Measurements from ENCODE around the gene CELF2. TPM values are rescaled to one million over a fixed set of nuclear protein-coding genes. Genes with fewer than 3 reads are reported as not detected.

Gene CELF2
- polyA plus RNA-seq, 3 donors = 11.4 to 11.9 (median 11.8) TPM

GRCh38 chr10:11083051-11083450, 65.4 kb downstream of the CELF2 start:
- DNase-seq (ENCODE audit: extremely low read depth in 1 of 11, low read depth in 9 of 11, low spot score in 4 of 11) = no peak

DNA sequence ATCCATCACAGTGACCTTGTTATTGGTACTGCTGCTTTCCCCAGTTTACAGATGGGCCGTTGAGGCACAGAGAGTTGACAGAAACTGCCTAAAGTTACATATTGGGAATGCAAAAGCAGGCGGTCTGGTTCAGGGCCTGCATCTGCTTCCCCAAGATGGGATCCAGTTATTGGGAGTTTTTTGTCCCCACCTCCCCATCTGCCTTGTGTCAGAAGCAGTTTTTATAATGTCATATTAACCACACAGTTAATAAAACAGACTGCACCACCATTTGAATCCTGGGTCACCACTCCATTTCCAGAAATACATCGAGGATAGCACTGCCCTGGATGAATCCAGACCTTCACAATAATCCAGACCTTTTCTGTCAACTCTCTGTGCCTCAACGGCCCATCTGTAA, 67.9 kb downstream of the CELF2 start:
- DNase-seq (ENCODE audit: extremely low read depth in 1 of 11, low read depth in 9 of 11, low spot score in 4 of 11) = no peak

DNA sequence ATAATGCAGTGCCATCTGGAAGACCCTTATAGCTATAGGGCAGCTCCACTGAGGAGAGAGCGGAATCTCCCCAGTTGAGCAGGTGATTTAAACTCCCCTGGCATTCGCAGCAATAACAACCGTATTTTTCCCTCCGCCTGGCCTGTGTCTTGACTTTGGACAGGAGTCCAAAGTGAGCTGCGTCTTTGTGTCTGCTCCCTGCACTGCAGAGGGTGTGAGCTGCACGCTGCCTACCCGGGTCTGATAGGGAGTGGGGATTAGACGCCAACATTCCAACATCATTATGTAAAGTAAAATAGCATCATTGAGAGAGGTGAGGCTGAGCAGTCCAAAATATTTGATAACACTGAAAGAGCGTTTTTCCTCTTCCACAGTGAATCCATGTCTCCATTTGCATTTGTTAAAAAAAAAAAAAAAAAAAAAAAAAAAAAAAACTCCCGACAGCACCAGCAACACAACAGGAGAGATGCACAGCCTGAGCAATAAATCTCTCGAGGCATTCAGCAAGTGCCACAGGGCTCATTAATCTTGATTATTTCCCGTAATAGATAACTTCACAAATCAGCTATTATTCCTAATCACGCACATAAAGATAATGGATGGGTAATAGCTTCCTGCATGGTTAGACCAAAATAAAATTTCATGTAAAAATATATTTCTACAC, 68.6 kb downstream of the CELF2 start:
- DNase-seq (ENCODE audit: extremely low read depth in 1 of 11, low read depth in 9 of 11, low spot score in 4 of 11) = peak in 6 of 11 donors; percentile 11 to 58 (median 21)

DNA sequence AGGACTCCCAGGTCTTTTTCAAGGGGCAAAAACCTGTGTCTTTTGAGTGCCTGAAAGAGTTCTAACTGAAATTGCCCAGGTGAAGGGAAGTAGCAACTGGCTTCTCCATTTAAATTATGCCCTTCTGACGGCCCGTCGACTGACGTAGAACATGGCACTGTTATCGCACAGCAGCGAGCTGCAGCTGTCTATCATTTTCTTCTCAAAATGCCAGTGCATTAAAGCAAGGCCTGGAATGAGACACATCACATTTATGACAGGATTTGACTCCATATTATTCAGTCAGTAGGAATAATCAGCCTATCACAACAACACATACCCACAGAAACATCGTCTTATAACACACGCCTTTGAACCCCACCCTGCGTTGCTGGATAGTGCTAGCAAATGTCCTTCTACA, 69.7 kb downstream of the CELF2 start:
- no peak for DNase-seq (ENCODE audit: extremely low read depth in 1 of 11, low read depth in 9 of 11, low spot score in 4 of 11)

DNA sequence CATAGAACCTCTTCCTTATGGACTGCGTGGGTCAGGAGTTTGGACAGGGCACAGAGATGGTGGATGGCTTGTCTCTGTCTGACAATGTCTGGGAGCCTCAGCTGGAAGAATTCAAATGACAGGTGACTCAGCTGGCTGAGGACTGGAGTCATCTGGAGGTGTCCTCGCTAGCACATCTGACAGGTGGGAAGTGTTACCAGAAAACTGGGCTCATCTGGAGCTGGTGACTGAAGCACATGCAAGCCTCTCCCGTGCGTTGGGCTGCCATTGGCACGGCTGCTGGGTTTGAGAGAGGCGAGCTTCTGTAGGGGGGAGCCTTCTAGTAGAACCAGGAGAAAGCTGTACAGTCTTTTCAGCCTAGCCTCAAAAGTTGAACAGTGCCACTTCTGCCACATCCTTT, 71.0 kb downstream of the CELF2 start:
- no peak for DNase-seq (ENCODE audit: extremely low read depth in 1 of 11, low read depth in 9 of 11, low spot score in 4 of 11)

DNA sequence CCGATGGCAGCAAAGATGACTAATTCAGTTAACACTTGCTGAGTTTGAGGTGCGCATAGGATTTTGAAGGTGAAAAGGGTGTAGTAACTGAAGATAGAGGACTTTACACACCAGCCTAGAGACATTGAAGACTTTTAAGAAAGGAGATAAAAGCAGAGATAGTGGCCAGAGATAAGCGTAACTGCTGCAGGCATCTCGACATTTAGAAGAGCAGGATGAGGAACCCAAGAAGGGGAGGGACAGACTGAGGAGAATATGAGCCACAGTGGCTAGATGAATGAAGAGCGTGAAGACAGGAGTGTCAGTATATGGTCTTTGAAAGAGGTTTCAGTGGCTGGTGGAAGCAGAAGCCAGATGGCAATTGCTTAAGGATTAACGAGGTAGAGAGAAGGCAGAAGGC, 71.6 kb downstream of the CELF2 start:
- DNase-seq (ENCODE audit: extremely low read depth in 1 of 11, low read depth in 9 of 11, low spot score in 4 of 11) = no peak

GRCh38 chr10:11091517-11092102, 73.9 kb downstream of the CELF2 start:
- no peak for DNase-seq (ENCODE audit: extremely low read depth in 1 of 11, low read depth in 9 of 11, low spot score in 4 of 11)

DNA sequence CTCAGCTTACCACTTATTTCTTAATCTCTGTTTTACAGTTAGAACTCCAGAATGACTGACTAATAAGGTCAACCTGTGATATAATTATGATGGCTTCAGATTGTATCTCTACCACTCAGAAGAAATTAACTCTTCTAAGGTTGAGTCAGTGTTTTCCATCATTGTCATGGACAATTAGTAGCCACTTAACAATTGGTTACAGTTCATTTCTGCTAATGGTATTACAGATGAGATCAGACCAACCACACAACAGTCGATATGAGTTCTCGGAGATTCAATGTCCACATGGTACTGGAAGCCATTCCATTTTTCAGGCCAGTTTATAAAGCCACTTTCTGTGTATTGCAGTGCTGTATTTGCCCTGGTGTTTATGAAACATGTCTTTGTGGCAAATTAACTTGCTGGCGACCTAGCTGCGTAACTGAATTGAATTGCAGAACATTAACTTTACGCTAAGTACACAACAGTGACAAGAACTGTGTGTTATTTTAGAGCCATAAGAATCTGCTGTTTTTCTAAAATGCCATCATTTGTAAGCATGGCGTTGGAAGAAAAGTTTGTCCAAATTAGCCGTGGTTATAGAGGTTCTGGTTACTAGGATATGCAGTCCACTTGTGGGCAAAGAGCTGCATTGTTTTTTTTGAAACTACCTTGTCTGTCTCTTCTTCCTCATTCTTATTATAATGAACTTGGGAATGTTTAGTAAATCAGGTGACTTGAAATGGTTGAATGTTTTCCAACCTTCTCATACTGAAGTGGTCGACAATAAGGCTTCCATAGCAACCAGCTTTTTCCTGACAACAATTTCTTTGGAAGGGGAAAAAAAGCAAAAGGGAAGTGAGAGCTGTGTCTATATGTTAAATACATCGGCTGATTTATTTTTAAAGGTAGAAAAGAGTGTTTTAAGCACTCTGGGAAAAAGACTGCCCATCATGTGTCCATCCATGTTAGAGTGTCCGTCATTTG, 76.4 kb downstream of the CELF2 start:
- no peak for DNase-seq (ENCODE audit: extremely low read depth in 1 of 11, low read depth in 9 of 11, low spot score in 4 of 11)

GRCh38 chr10:11095374-11095801, 77.7 kb downstream of the CELF2 start:
- no peak for DNase-seq (ENCODE audit: extremely low read depth in 1 of 11, low read depth in 9 of 11, low spot score in 4 of 11)

- DNase-seq (ENCODE audit: extremely low read depth in 1 of 11, low read depth in 9 of 11, low spot score in 4 of 11) = no peak
Observed at GRCh38 chr10:11096422-11096821, 78.8 kb downstream of the CELF2 start.

DNA sequence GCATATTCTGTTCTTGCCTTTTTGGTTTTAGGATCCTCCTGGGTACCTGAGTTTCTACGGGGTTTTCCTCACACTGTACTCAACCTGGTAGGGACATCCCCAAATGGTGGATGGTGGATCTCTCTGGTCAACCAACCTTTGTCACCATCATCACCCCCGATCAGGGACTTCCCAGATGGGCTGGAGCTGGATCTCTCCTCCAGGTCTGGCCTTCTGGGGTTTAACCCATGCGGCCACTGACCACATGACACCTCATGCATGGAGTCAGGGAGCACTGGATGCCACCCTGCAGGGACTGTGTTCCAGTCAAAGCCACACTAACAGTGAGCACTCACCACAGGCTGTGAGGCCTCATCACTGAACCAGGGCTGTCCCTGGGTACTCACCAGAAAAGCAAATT, 80.0 kb downstream of the CELF2 start:
- no peak for DNase-seq (ENCODE audit: extremely low read depth in 1 of 11, low read depth in 9 of 11, low spot score in 4 of 11)

DNA sequence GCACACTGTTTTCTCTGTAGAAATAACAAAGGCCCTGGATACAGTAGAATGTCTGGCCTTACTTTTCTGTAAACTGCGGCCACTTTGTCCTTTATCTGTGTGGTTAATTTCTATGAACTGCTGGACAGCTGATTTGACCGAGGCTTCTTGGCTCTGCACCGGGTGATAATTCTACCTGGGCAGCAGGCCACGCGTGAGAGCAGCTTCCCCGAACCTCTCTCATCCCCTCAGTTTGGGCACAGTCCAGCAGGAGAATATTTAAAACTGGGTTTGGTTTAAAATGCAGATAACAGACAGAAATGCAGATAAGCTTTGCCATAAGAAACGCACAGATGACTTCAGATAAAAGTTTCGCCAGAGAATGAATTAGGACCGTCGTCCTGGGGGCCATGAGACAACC, 81.0 kb downstream of the CELF2 start:
- no peak for DNase-seq (ENCODE audit: extremely low read depth in 1 of 11, low read depth in 9 of 11, low spot score in 4 of 11)

DNA sequence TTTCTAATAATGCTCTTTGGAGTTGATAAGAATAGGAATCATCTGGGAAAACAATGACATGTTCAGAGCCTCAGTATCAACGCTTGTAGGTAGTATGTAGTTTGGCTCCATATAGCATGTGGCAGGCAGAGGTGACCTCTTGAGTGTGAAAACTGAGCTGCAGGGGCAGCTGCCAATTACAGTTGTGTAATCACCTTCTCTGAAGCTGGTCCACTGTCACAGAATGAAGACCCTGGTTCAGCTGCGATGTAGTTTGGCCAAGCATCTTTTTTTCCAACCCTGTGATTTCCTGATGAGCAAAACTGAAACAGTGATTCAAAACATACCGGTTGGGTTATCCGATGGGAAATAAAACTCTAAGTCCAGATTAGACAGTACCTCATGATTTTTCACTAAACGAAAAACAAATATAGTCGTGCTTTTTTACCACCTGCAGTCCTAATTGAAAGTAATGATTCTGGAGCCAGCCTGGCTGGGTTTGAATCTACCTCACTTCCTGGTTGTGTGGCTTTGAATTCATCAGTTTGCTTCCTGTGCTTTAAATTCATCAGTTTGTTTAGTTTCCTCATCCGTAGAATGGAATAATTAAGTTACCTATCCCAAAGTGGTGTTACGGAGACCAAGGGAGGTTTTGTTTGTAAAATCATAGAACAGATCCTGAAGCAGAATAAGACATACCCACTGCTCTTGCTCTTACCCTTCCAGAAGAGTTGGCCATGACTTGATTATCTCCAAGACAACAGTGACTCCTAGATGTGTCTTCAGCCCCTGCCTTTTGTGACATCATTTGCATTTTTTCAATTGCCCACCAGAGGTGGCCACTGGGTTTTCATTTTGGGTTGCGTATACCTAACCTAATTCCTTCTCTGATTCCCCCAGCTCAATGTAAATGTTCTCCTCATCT, 87.4 kb downstream of the CELF2 start:
- no peak for DNase-seq (ENCODE audit: extremely low read depth in 1 of 11, low read depth in 9 of 11, low spot score in 4 of 11)

DNA sequence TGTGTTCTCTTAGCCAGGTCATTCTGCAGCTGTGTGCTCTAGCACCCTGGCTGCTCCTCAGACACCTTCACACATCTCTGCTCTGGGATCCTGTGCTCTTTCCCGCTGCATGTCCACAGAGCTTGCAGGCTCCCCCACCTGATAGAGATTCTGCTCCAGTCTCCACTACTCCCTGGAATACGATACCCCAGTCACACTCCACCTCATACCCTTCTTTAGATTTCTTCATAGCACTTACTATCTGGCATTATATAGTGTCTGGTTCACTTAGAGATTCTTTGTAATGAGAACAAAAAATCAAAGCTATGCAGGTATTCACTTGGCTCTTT, 88.0 kb downstream of the CELF2 start:
- no peak for DNase-seq (ENCODE audit: extremely low read depth in 1 of 11, low read depth in 9 of 11, low spot score in 4 of 11)

- DNase-seq (ENCODE audit: extremely low read depth in 1 of 11, low read depth in 9 of 11, low spot score in 4 of 11) = no peak
Observed at GRCh38 chr10:11106621-11107374, 89.1 kb downstream of the CELF2 start.

GRCh38 chr10:11107948-11108347, 90.3 kb downstream of the CELF2 start:
- no peak for DNase-seq (ENCODE audit: extremely low read depth in 1 of 11, low read depth in 9 of 11, low spot score in 4 of 11)

GRCh38 chr10:11108356-11108755, 90.7 kb downstream of the CELF2 start:
- no peak for DNase-seq (ENCODE audit: extremely low read depth in 1 of 11, low read depth in 9 of 11, low spot score in 4 of 11)

- DNase-seq (ENCODE audit: extremely low read depth in 1 of 11, low read depth in 9 of 11, low spot score in 4 of 11) = no peak
Observed at GRCh38 chr10:11109590-11109989, 91.9 kb downstream of the CELF2 start.
